SH-SY5Y (cell line): ENCODE results near the gene POR.

Source experiments
- GATA2 ChIP-seq: IDR thresholded peaks from 2 replicates; pipeline ENCODE4 v1.6.1; 2011; ENCODE audit warnings: mild to moderate bottlenecking, low read depth, low read length
- GATA3 ChIP-seq: IDR thresholded peaks from 2 replicates; pipeline ENCODE4 v1.6.1; 2011; ENCODE audit warnings: low read depth, mild to moderate bottlenecking, low read length, moderate library complexity

DNA sequence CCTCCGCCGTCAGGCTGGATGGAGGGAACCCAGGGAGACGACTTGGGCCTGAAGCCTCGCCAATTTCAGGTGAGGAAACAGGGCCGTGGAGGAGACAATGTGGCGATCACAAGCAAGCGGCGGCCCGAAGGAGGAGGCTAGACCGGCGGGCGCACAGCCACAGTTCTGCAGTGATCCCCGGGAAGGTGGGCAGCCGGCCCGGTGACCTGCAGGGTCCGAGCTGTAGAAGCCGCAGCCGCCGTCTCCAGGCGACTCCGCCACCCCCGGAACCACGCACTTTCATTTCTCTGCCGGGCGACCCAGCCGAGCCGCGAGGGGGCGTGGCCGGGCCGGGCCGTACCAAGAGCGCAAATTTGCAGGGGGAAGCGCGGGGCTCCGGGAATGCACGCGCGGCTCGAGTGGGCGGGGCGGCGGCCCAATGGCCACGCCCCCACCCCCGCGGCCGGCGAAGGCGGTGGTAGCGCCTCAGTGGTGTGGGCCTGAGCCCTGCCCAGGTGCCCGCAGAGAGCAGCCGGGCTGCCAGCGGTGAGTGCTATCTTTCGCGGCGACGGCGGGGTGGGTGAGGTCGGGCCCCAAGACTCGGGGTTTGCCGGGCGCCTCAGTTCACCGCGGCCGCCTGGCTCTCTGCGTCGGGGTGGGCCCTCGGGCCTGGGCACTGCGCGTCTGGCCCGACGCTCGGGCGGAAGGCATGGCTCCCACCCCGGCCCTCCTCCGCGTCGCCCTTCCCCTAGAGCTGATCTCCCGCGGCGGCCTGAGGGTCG is at the start of gene POR:
- TF ChIP-seq GATA2: peak; percentile 11; the same call in 1 of the 2 replicates
- no peak for TF ChIP-seq GATA3
